GM18951 (cell line): ENCODE measurements around the gene FAM221A.

ENCODE experiments used
- POLR2A ChIP-seq: IDR thresholded peaks from 4 replicates; pipeline ENCODE4 v1.6.1; 2011; ENCODE audit warnings: mild to moderate bottlenecking; ENCODE audit not compliant: insufficient read length, insufficient read depth; ENCODE audit errors: extremely low read depth
- in situ Hi-C: fragments of 300-500 bp; cut with MboI; formaldehyde crosslinking; loops from one replicate; pipeline ENCODE4 v1.12.0; 2022; ENCODE audit warnings: low sequenced_read_pairs, mixed read lengths, inconsistent platforms; ENCODE audit not compliant: unreplicated experiment

FAM221A gene

GRCh38 chr7:23685731-23686130 is 5.7 kb downstream of the FAM221A start:
- no peak for TF ChIP-seq POLR2A
- in situ Hi-C loops: no loop called here

DNA sequence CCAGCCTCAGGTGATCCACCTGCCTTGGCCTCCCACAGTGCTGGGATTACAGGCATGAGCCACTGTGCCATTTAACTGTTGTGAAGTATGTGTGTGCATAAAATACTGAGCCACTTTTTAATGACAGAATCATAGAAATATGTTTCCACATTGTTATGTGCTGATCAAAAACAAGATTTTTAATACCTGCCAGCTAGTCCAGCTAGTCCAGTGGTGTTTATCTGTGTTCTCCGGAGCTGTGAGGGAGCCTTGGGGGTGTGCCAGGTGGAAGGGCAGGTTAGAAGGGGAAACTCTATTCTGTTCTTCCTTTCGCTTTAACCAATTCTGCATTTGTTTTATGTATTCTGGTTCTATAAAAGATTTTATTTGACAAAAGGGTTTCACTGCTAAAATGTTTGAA is 7.0 kb downstream of the FAM221A start:
- TF ChIP-seq POLR2A: no peak
- in situ Hi-C loops: no loop called here

DNA sequence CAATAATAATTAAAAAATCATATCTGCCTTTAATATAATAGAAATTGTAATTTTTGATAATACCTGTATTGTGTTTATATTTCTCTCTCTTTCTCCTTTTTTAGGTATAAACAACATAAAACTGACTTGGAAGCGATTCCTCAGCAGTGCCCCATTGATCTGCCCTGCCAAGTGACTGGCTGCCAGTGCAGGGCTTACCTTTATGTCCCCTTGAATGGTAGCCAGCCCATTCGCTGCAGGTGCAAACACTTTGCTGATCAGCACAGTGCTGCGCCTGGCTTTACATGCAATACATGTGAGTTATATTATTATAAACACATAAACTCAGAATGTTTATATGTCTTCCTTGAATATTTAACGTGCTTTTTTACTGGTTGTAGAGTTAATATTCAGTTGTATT is 9.2 kb downstream of the FAM221A start:
- no peak for TF ChIP-seq POLR2A
- in situ Hi-C loops: no loop called here

- in situ Hi-C loops: no loop called here
- no peak for TF ChIP-seq POLR2A
These were observed 11.3 kb downstream of the FAM221A start for GRCh38 chr7:23691320-23691719.

DNA sequence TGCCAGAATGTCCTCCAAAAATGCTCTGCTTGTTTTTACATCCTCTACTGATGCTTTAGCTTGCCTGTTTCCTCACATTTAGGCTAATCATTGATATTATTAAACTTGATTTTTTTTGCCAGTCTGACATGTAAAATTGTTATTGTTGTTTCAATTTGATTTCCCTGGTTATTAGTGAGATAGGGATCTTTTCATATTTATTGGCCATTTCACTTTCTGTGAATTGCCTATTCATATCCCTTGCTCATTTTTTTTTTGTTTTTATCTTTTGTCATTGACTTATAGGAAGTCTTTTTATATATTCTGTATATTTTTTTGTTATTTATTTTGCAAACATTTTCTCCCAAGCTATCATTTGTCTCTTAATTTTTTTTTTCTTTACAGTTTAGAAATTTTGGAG is 13.2 kb downstream of the FAM221A start:
- in situ Hi-C loops: no loop called here
- no peak for TF ChIP-seq POLR2A

DNA sequence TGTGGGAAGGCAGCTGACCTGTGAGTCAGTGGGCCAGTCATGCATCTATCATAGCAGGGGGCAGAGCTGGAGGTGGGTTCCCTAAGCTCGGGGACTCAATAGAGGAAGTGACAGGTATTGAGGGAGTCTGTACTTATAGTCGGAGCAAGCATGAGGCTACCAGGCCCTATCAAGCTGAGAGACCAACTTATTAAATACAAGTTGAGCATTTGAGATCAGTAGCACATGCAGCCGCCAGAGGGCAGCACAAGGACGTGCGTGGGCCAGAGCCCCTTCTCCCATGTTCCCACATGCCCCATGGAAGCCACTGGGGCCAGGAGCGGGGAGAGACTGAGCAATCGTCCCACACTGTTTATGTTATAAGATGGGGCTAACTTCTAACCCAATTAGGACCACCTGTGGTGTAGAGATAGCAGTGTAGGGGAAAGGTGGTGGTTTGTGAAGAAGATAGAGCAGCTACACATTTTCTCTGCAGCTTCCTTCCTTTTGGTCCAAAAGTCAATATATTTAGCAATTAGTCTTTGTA is 17.0 kb downstream of the FAM221A start:
- in situ Hi-C loops: no loop called here
- TF ChIP-seq POLR2A: no peak

DNA sequence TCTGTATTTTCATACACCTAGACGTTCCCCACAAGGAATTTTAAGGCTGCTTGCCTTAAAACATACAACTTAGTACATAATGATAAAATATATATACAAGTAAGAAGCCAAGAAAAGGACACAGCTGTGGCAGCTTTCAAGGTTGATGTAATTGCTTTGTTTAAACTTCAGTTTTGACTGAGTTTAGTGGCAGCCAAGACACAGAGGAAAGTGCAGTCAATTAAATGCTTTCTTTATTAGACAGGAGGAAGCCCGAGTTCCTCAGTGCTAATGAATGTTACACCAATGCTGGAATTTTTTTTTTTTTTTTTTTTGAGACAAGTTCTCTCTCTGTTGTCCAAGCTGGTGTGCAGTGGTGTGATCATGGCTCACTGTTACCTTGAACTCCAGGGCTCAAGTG is 18.8 kb downstream of the FAM221A start:
- in situ Hi-C loops: no loop called here
- no peak for TF ChIP-seq POLR2A

DNA sequence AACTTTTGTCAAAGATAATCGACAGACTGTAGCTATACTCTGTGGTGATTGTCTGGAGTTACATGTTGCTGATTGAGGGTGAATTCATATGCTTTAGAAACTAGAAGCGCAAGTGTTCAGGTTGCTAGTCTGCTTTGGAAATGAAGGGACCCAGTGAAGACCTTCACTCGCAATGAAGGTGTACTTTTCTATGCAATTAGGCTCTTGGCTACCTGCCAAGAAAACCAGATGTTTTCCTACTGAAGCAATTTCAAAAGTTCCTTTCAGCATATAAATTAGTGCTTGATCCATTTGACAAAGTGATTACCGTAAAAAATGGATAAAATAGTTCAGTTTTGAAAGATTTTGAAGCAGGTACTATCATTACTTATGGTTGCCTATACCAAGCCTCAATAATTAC is 20.0 kb downstream of the FAM221A start:
- no peak for TF ChIP-seq POLR2A

DNA sequence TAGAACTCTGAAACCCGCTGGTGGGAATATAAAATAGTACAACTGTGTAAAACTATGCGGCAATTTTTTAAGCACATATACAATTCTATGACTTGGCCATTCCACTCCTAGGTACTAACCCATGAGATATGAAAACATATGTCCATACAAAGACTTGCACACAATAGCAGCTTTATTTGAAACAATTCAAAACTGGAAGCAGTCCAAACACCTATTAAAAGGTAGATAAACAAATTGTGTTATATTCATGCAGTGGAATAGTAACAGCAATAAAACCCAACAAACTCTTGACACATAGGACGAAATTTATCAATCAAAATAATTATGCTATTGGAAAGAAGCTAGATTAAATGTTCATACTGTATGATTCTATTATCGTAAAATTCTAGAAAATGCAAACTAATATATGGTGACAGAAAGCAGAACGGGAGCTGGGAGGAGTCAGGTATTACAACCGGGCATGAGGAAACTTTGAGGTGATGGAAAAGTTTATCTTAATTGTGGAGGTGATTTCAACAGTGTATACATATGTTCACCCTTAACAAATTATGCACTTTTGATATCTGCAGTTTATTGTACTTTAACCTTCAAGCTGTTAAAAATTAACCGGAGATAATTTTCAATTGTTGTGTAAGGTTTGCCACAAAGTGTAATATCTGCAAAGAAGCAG is 29.2 kb downstream of the FAM221A start:
- in situ Hi-C loops: loop anchor here (5.0 to 25.0 kb wide), 2 partner anchors 147 to 422 kb away; partner anchors contain the start of gene MALSU1
- no peak for TF ChIP-seq POLR2A

More for the DNA sequence above, 20.0 kb downstream of the FAM221A start:
- in situ Hi-C loops: loop anchor here (25.0 kb wide), 1 partner anchor 413 kb away; the partner anchor contains the start of gene MALSU1

GRCh38 chr7:23710000-23710399 is 30.0 kb downstream of the FAM221A start, which contains the start of gene STK31:
TSS of gene STK31 (plus strand) at chr7:23710219. CDS start at chr7:23710286, 67 bp downstream.
- TF ChIP-seq POLR2A: no peak
- in situ Hi-C loops: loop anchor here (5.0 to 25.0 kb wide), 2 partner anchors 148 to 423 kb away; partner anchors contain the start of gene MALSU1

GRCh38 chr7:23712368-23713284 is 32.6 kb downstream of the FAM221A start:
- in situ Hi-C loops: loop anchor here (25.0 kb wide), 1 partner anchor 425 kb away; the partner anchor contains the start of gene MALSU1
- no peak for TF ChIP-seq POLR2A

GRCh38 chr7:23713285-23714149 is 33.5 kb downstream of the FAM221A start:
- TF ChIP-seq POLR2A: no peak
- in situ Hi-C loops: loop anchor here (25.0 kb wide), 1 partner anchor 426 kb away; the partner anchor contains the start of gene MALSU1

- in situ Hi-C loops: loop anchor here (25.0 kb wide), 1 partner anchor 427 kb away; the partner anchor contains the start of gene MALSU1
These were observed 34.1 kb downstream of the FAM221A start for GRCh38 chr7:23714150-23714464.

GRCh38 chr7:23714579-23714978 is 34.6 kb downstream of the FAM221A start:
- TF ChIP-seq POLR2A: no peak
- in situ Hi-C loops: loop anchor here (25.0 kb wide), 1 partner anchor 427 kb away; the partner anchor contains the start of gene MALSU1

More at GRCh38 chr7:23714150-23714464, 34.1 kb downstream of the FAM221A start:
- TF ChIP-seq POLR2A: no peak
